Neural progenitor cell (in vitro differentiated cells): ENCODE results near the gene IRAK3.

Source experiments
- EZH2 ChIP-seq: fragments of 200-600 bp; sonication (generic); IDR thresholded peaks from 2 replicates; pipeline ENCODE4 v1.6.1; 2017; ENCODE audit warnings: antibody characterized with exemption, mild to moderate bottlenecking, moderate library complexity
- TF ChIP-seq, protein P1 (sequence below): fragments of 200-600 bp; sonication (generic); IDR thresholded peaks from 2 replicates; pipeline ENCODE4 v1.5.1; 2017; ENCODE audit warnings: antibody characterized with exemption, mild to moderate bottlenecking

DNA sequence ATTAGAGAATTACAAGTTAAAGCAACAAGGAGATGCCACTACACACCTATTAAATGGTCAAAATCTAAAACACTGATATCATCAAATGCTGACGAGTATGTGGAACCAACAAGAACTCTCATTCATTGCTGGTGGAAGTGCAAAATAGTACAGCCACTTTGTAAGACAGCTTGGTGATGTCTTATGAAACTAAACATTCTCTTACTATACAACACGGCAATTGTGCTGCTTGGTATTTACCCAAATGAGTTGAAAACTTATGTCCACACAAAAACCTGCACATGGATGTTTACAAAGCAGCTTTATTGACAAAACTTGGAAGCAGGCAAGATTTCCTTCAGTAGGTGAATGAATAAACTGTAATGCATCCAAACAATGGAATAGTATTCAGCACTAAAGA is 22.5 kb upstream of the IRAK3 start:
- TF ChIP-seq, protein P1, sequence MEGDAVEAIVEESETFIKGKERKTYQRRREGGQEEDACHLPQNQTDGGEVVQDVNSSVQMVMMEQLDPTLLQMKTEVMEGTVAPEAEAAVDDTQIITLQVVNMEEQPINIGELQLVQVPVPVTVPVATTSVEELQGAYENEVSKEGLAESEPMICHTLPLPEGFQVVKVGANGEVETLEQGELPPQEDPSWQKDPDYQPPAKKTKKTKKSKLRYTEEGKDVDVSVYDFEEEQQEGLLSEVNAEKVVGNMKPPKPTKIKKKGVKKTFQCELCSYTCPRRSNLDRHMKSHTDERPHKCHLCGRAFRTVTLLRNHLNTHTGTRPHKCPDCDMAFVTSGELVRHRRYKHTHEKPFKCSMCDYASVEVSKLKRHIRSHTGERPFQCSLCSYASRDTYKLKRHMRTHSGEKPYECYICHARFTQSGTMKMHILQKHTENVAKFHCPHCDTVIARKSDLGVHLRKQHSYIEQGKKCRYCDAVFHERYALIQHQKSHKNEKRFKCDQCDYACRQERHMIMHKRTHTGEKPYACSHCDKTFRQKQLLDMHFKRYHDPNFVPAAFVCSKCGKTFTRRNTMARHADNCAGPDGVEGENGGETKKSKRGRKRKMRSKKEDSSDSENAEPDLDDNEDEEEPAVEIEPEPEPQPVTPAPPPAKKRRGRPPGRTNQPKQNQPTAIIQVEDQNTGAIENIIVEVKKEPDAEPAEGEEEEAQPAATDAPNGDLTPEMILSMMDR: no peak
- TF ChIP-seq EZH2: no peak
